ENCODE data around the gene BPHL. TPM values are rescaled to one million over a fixed set of nuclear protein-coding genes. Genes with fewer than 3 reads are reported as not detected.
"Not testable (repeated sequence)": the region's sequence is repeated elsewhere in the genome, so short reads cannot be mapped to it uniquely, and the experiment has no call there.

BPHL gene
- total RNA-seq, 1 donor from 2014 or later = 9.5 TPM

DNA sequence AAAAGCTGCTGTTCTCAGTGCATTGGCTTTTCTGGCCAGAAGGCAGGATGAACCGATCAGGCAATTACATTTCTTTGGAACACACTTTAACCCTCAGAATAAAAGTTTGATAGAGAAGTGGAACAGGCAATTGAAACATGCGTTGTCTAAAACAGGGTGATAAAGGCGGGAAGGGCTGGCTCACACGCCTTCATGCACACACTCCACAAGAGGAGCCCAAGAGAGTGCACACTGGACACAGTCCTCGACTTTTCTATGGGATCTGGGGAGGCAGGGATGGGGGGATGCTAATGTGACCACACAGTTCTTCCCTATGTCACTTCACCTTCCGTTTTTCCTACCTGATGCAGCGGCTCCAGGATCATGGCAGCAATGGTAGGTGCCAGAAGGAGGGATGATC lies 69.8 kb downstream of the BPHL start:
- no peak for FAIRE-seq
- Histone ChIP-seq H3K4me3 (ENCODE audit: low read depth, low read length) (no peak overlapping the region), H3K27me3 (ENCODE audit: control insufficient read depth, insufficient read depth, low read length) (no peaks in the 10 kb centered on the region), H3K36me3 (ENCODE audit: control insufficient read depth, insufficient read depth, low read length) (no peaks in the 10 kb centered on the region)
- no peak for DNase-seq (ENCODE audit: low read depth)
- TF ChIP-seq, protein P1, sequence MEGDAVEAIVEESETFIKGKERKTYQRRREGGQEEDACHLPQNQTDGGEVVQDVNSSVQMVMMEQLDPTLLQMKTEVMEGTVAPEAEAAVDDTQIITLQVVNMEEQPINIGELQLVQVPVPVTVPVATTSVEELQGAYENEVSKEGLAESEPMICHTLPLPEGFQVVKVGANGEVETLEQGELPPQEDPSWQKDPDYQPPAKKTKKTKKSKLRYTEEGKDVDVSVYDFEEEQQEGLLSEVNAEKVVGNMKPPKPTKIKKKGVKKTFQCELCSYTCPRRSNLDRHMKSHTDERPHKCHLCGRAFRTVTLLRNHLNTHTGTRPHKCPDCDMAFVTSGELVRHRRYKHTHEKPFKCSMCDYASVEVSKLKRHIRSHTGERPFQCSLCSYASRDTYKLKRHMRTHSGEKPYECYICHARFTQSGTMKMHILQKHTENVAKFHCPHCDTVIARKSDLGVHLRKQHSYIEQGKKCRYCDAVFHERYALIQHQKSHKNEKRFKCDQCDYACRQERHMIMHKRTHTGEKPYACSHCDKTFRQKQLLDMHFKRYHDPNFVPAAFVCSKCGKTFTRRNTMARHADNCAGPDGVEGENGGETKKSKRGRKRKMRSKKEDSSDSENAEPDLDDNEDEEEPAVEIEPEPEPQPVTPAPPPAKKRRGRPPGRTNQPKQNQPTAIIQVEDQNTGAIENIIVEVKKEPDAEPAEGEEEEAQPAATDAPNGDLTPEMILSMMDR (IDR thresholded peaks at IDR 0.05; ENCODE audit: insufficient read depth, low read length, severe bottlenecking) = no peak

DNA sequence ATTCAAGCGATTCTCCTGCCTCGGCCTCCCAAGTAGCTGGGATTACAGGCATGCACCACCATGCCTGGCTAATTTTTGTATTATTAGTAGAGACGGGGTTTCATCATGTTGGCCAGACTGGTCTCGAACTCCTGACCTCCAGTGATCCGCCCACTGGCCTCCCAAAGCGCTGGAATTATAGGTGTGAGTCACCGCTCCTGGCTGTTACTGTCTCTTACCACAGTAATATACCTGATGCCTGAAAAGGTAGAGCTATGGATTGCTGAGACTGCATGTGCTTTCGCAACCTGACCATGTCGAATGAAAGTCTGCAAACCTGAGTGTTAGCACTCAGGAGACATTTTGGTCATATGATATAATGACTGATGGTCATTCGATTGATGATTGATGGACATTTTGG lies 70.7 kb downstream of the BPHL start:
- H3K4me3 ChIP-seq (ENCODE audit: low read depth, low read length); DNase-seq (ENCODE audit: low read depth); H3K36me3 ChIP-seq (ENCODE audit: control insufficient read depth, insufficient read depth, low read length); H3K27me3 ChIP-seq (ENCODE audit: control insufficient read depth, insufficient read depth, low read length); FAIRE-seq: not testable (repeated sequence)

DNA sequence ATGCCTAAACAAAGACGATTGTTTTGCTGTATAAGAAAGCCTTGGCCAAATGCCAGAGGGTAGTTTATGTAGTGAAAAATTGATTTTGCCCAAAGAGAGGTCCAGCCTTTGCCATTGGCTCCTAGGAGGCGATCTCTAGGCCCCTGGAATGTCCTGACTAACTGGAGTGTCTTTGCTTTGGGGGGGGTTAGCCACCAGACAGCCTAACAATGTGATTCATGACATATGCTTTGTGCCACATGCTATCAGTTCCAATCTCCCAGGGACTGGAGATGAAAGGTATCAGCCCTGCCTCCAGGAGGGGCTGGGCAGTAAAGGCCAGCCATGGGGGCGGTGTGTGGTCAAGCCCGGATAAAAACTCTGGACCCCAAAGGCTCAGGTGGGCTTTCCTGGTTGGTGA lies 71.5 kb downstream of the BPHL start:
- H3K27me3 ChIP-seq (ENCODE audit: control insufficient read depth, insufficient read depth, low read length) = no peaks in the 10 kb centered on the region
- FAIRE-seq = no peak
- TF ChIP-seq, protein P1 (IDR thresholded peaks at IDR 0.05; ENCODE audit: insufficient read depth, low read length, severe bottlenecking) = no peak

DNA sequence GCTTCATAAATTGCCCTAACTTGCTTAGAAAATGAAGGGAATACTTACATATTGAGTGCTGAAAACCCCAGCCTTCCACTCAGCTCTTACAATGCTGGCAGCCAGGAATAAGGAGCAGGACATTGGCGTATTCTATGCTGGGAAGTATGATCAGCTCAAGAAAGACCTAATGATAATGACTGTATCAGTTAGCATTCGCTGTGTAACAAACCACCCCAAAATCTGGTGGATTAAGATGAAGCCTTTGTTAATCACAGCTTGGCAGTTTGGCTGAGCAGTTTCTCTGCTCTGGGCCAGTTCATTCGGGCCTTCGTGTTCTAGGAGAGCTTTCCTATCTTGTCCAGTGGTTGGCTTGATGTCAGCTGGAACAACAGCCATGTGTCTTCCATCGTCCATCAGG lies 72.3 kb downstream of the BPHL start:
- TF ChIP-seq, protein P1 (IDR thresholded peaks at IDR 0.05; ENCODE audit: insufficient read depth, low read length, severe bottlenecking) = no peak
- Histone ChIP-seq H3K27me3 (ENCODE audit: control insufficient read depth, insufficient read depth, low read length) (no peaks in the 10 kb centered on the region), H3K36me3 (ENCODE audit: control insufficient read depth, insufficient read depth, low read length) (no peaks in the 10 kb centered on the region), H3K4me3 (ENCODE audit: low read depth, low read length) (no peak overlapping the region)
- DNase-seq (ENCODE audit: low read depth) (no peak), FAIRE-seq (no peak)

More for the DNA sequence above, 71.5 kb downstream of the BPHL start:
- no peak for DNase-seq (ENCODE audit: low read depth)
- no peak overlapping the region for H3K4me3 ChIP-seq (ENCODE audit: low read depth, low read length)
- H3K36me3 ChIP-seq (ENCODE audit: control insufficient read depth, insufficient read depth, low read length) = no peaks in the 10 kb centered on the region

DNA sequence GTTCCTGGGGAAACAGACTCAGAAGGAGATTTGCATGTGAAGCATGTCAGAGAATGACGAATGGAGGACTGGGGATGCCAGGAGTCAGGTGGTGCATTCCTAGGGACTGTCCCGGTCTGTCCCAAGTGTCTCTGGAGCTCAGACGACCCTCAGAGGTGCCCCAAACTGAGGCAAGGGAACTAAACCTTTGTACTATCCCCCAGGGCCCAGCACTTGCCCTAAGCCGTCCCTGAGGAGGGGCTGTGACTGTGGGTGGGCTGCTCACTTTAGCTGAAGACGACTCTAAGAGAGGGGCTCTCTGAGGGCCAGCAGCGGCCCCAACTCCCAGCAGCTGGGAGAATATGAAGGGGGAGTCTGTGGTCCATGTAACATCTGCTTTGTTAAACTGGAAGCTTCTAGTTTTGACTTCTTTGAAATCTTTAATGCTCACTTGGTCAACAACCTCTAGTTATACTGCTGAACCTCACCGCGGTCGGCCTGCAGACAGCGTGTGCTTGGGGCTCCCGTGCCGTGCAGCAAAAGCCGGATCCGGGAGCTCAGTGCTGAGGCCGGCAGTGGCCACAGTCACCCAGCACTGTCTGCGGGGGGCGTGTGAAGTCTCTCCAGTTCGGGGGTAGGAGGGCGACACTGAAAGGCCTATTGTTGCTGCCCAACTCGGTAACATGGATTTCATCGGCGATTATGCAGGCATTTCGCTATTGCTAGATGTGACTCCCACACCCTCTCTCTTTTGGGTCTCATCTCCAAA lies 74.8 kb downstream of the BPHL start:
- no peak overlapping the region for H3K4me3 ChIP-seq (ENCODE audit: low read depth, low read length)
- H3K36me3 ChIP-seq (ENCODE audit: control insufficient read depth, insufficient read depth, low read length) = no peaks in the 10 kb centered on the region
- FAIRE-seq (no peak), DNase-seq (ENCODE audit: low read depth) (no peak)
- TF ChIP-seq, protein P1 (IDR thresholded peaks at IDR 0.05; ENCODE audit: insufficient read depth, low read length, severe bottlenecking) = no peak
- no peaks in the 10 kb centered on the region for H3K27me3 ChIP-seq (ENCODE audit: control insufficient read depth, insufficient read depth, low read length)

DNA sequence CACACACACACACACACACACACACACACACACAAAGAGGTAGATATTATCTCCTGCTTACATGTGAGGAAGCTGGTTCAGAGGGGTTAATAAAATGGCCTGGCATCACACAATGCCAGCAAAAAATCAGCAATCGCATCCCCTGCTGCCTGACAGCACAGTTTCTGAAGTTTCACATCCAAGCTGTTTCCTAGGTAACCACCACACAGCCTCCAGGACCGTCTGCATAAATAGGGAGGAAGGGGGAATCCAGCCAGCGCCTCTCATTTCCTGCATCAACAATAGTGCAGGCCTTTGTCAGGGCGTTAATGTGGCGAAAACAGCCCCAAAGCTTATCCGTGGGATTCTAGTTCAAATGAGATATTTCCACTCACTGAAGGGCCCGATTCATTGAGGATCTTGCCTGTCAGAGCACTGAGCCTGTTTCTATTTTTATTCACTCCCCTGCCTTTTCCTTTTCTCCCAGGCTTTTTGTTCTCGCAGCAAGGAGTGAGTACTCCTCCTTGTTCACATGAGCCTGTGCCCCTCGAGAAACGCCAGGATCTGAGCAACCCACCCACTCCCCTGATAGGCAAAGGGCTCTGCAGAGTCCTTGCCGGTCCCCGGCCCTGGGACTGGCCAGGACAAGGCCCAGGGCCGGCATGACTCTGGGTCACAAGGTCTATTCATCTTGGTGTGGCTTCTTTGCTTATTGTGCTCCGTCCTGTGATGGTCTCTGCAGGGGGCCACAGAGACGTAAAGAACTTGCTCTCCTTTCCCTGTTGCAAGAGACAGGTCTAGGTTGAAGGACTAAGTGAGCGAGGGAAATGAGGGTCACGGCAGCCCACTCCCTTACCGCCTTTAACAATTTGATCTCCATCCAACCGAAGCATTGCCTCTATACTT lies 76.3 kb downstream of the BPHL start:
- TF ChIP-seq, protein P1 (IDR thresholded peaks at IDR 0.05; ENCODE audit: insufficient read depth, low read length, severe bottlenecking) = no peak
- Histone ChIP-seq H3K27me3 (ENCODE audit: control insufficient read depth, insufficient read depth, low read length) (no peaks in the 10 kb centered on the region), H3K36me3 (ENCODE audit: control insufficient read depth, insufficient read depth, low read length) (no peaks in the 10 kb centered on the region), H3K4me3 (ENCODE audit: low read depth, low read length) (no peak overlapping the region)
- no peak for FAIRE-seq
- no peak for DNase-seq (ENCODE audit: low read depth)
